Small intestine (tissue), 16 donors: ENCODE measurements around the gene NKAP. TPM values are rescaled to one million over a fixed set of nuclear protein-coding genes. Genes with fewer than 3 reads are reported as not detected.

Experiments
- DNase-seq, 2 donors: peaks; one replicate each; pipeline versions ENCODE4 v3.0.0 to v3.0.0-alpha.2; 2013
- FAIRE-seq: peaks from 2 replicates; lab custom pipeline; 2012; peaks lifted over from hg19 to GRCh38; lab: Jason Lieb, UNC
- H3K27ac ChIP-seq, 3 donors: one replicate each; pipeline ENCODE4 v1.5.1; 2013; ENCODE audit warnings: low read length in 2 of 3, mild to moderate bottlenecking in 2 of 3, control low read depth in 1 of 3, inconsistent platforms in 1 of 3, low read depth in 1 of 3, moderate library complexity in 1 of 3
- H3K27me3 ChIP-seq, 3 donors: one replicate each; pipeline ENCODE4 v1.6.1; 2013; ENCODE audit warnings: low read length in 3 of 3, inconsistent platforms in 1 of 3; ENCODE audit not compliant: control insufficient read depth in 3 of 3, insufficient read depth in 3 of 3
- H3K36me3 ChIP-seq, 3 donors: one replicate each; pipeline ENCODE4 v1.6.1; 2013; ENCODE audit warnings: low read length in 3 of 3, inconsistent platforms in 1 of 3, low read depth in 1 of 3, mild to moderate bottlenecking in 1 of 3, moderate library complexity in 1 of 3; ENCODE audit not compliant: control insufficient read depth in 3 of 3, insufficient read depth in 2 of 3
- H3K4me1 ChIP-seq, 3 donors: one replicate each; pipeline ENCODE4 v1.6.1; 2013; ENCODE audit warnings: low read length in 2 of 3, inconsistent platforms in 1 of 3, low read depth in 1 of 3, mild to moderate bottlenecking in 1 of 3, moderate library complexity in 1 of 3; ENCODE audit not compliant: control insufficient read depth in 3 of 3, insufficient read depth in 2 of 3
- H3K4me3 ChIP-seq, 3 donors: one replicate each; pipeline ENCODE4 v1.5.1; 2013; ENCODE audit warnings: low read length in 3 of 3, control low read depth in 1 of 3, inconsistent platforms in 1 of 3, low read depth in 1 of 3, mild to moderate bottlenecking in 1 of 3, moderate library complexity in 1 of 3
- H3K9me3 ChIP-seq, 2 donors: one replicate each; pipeline ENCODE4 v1.6.1; 2013; ENCODE audit warnings: low read depth in 1 of 2, low read length in 1 of 2; ENCODE audit not compliant: control insufficient read depth in 2 of 2, insufficient read depth in 1 of 2
- WGBS, 3 donors: extraction: QIAGEN DNeasy Blood & Tissue Kit; methylation state at CpG; one replicate each; pipeline ENCODE4 v1.1.7; 2013; 5-methylcytosine and 5-hydroxymethylcytosine counted together
- long read RNA-seq, 10 donors: transcript quantifications; one replicate each; lab custom pipeline, GENCODE V29; 2026
- polyA plus RNA-seq, 4 donors: library from polyadenylated mRNA; stranded (reverse) in 3 of 4; unstranded in 1 of 4; fragments of 200-250 nt in 3 of 4; fragments of 120-200 nt in 1 of 4; gene quantifications; one replicate each; pipeline versions ENCODE4 v1.2.1 to v1.2.3, GENCODE V29; 2013
- donor health status: healthy with polysubstance abuse.
- donor health status: control.
- donor health status: control.
- donor health status: Bipolar disorder and iron deficiency.
- donor health status: healthy.

The NKAP gene
- polyA plus RNA-seq, result 1 to 10 TPM; 4.9 to 9.2 (median 5.0) TPM
- long read RNA-seq, donor 1, full-length matches to known transcripts, result 4 of 25 reads
- long read RNA-seq, donor 1, partial matches to known transcripts, result 21 of 25 reads
- long read RNA-seq, donor 1, other reads (novel, unspliced or antisense), result 0 of 25 reads
- long read RNA-seq, donor 2, partial matches to known transcripts, result 0 of 1 reads
- long read RNA-seq, donor 2, other reads (novel, unspliced or antisense), result 0 of 1 reads
- long read RNA-seq, donor 3, full-length matches to known transcripts, result 5 of 12 reads
- long read RNA-seq, donor 3, partial matches to known transcripts, result 7 of 12 reads
- long read RNA-seq, donor 3, other reads (novel, unspliced or antisense), result 0 of 12 reads
- long read RNA-seq, donor 4, result 0 reads
- long read RNA-seq, donor 5, full-length matches to known transcripts, result 2 of 2 reads
- long read RNA-seq, donor 5, partial matches to known transcripts, result 0 of 2 reads
- long read RNA-seq, donor 5, other reads (novel, unspliced or antisense), result 0 of 2 reads
- long read RNA-seq, donor 6, full-length matches to known transcripts, result 4 of 4 reads
- long read RNA-seq, donor 6, partial matches to known transcripts, result 0 of 4 reads
- long read RNA-seq, donor 6, other reads (novel, unspliced or antisense), result 0 of 4 reads
- long read RNA-seq, donor 7, full-length matches to known transcripts, result 9 of 15 reads
- long read RNA-seq, donor 7, partial matches to known transcripts, result 6 of 15 reads
- long read RNA-seq, donor 7, other reads (novel, unspliced or antisense), result 0 of 15 reads
- long read RNA-seq, donor 8, result 0 reads
- long read RNA-seq, donor 9, partial matches to known transcripts, result 0 of 1 reads
- long read RNA-seq, donor 9, other reads (novel, unspliced or antisense), result 0 of 1 reads
- long read RNA-seq, donor 10, full-length matches to known transcripts, result 4 of 9 reads
- long read RNA-seq, donor 10, partial matches to known transcripts, result 5 of 9 reads
- long read RNA-seq, donor 10, other reads (novel, unspliced or antisense), result 0 of 9 reads

GRCh38 chrX:119943185-119943988, at the start of gene NKAP:
Gene NKAP (minus strand): TSS chrX:119943751. CDS start chrX:119943605, 146 bp downstream.
- Histone ChIP-seq H3K36me3 (no peaks in the 10 kb centered on the region), H3K27ac (peak within 1 kb of the TSS; percentile 69 to 97 (median 97)), H3K4me3 (peak within 1 kb of the TSS; percentile 60 to 87 (median 64)), H3K27me3 (no peaks in the 10 kb centered on the region), H3K9me3 (no peaks in the 10 kb centered on the region), H3K4me1 (peaks cover 0 to 6% (median 3%) of the 10 kb centered on the region in 3 donors)
- DNase-seq (peak; percentile 80 to 91), FAIRE-seq (no peak)
- WGBS, 3 donors, result 0 to 47% (median 22%) methylated on average over 39 to 59 of the region's 59 CpGs

- peaks cover 0 to 71% (median 14%) of the 10 kb centered on the region in 3 donors for H3K27me3 ChIP-seq
- DNase-seq (peak in 1 of 2 donors; percentile 10), FAIRE-seq (no peak)
- WGBS, 3 donors, result 2 to 38% (median 13%) methylated on average over 32 to 48 of the region's 48 CpGs
- no peaks in the 10 kb centered on the region for H3K36me3 ChIP-seq
- H3K4me3 ChIP-seq, result no peak overlapping the region
- H3K4me1 ChIP-seq, result no peaks in the 10 kb centered on the region
- no peaks in the 10 kb centered on the region for H3K9me3 ChIP-seq
- H3K27ac ChIP-seq, result no peak overlapping the region
Measured at GRCh38 chrX:119991005-119991787, 47.6 kb upstream of the NKAP start.

GRCh38 chrX:119990556-119991004, 47.0 kb upstream of the NKAP start:
- Histone ChIP-seq H3K9me3 (no peaks in the 10 kb centered on the region), H3K4me1 (no peaks in the 10 kb centered on the region), H3K27me3 (peaks cover 0 to 65% (median 14%) of the 10 kb centered on the region in 3 donors), H3K27ac (no peak overlapping the region), H3K4me3 (no peak overlapping the region), H3K36me3 (no peaks in the 10 kb centered on the region)
- no peak for DNase-seq
- no peak for FAIRE-seq
- 2 to 27% (median 18%) methylated on average over 28 to 34 of the region's 34 CpGs for WGBS, 3 donors

GRCh38 chrX:119989905-119990555, 46.5 kb upstream of the NKAP start:
- FAIRE-seq (no peak), DNase-seq (no peak)
- H3K4me3 ChIP-seq, result no peak overlapping the region
- peaks cover 0 to 60% (median 14%) of the 10 kb centered on the region in 3 donors for H3K27me3 ChIP-seq
- WGBS, 3 donors, result 5 to 27% (median 9%) methylated on average over 15 to 18 of the region's 18 CpGs
- no peak overlapping the region for H3K27ac ChIP-seq
- no peaks in the 10 kb centered on the region for H3K36me3 ChIP-seq
- no peaks in the 10 kb centered on the region for H3K4me1 ChIP-seq
- no peaks in the 10 kb centered on the region for H3K9me3 ChIP-seq

- FAIRE-seq (no peak), DNase-seq (no peak)
- 90 to 93% (median 93%) methylated on average over 3 of the region's 3 CpGs for WGBS, 3 donors
- Histone ChIP-seq H3K27me3 (peaks cover 0 to 27% (median 9%) of the 10 kb centered on the region in 3 donors), H3K36me3 (no peaks in the 10 kb centered on the region), H3K4me3 (no peak overlapping the region), H3K4me1 (no peaks in the 10 kb centered on the region), H3K27ac (no peak overlapping the region), H3K9me3 (no peaks in the 10 kb centered on the region)
Measured at GRCh38 chrX:119986203-119986602, 42.7 kb upstream of the NKAP start.

- WGBS, 3 donors, result 21 to 47% (median 21%) methylated on average over 5 of the region's 5 CpGs
- Histone ChIP-seq H3K36me3 (no peaks in the 10 kb centered on the region), H3K27me3 (peaks cover 0 to 11% (median 2%) of the 10 kb centered on the region in 3 donors), H3K27ac (no peak overlapping the region), H3K4me3 (no peak overlapping the region), H3K4me1 (no peaks in the 10 kb centered on the region), H3K9me3 (no peaks in the 10 kb centered on the region)
- no peak for FAIRE-seq
- DNase-seq, result no peak
Measured at GRCh38 chrX:119984652-119985051, 41.1 kb upstream of the NKAP start.

- H3K27me3 ChIP-seq, result peaks cover 0 to under 1% (median 0%) of the 10 kb centered on the region in 3 donors
- no peaks in the 10 kb centered on the region for H3K9me3 ChIP-seq
- H3K36me3 ChIP-seq, result no peaks in the 10 kb centered on the region
- FAIRE-seq, result no peak
- no peak for DNase-seq
- no peaks in the 10 kb centered on the region for H3K4me1 ChIP-seq
- no peak overlapping the region for H3K27ac ChIP-seq
- WGBS, 3 donors, result 49 to 69% (median 53%) methylated on average over 2 of the region's 2 CpGs
- H3K4me3 ChIP-seq, result no peak overlapping the region
Measured at GRCh38 chrX:119983494-119983893, 39.9 kb upstream of the NKAP start.
